GM12875 (cell line): ENCODE results near the gene SLCO2A1.

Experiments
- H3K4me3 ChIP-seq: one replicate; pipeline ENCODE4 v1.5.1; 2011; ENCODE audit warnings: low read depth, low read length, control low read depth
- TF ChIP-seq, protein P1 (sequence below): IDR thresholded peaks from 2 replicates; pipeline ENCODE4 v1.5.1; 2011; ENCODE audit warnings: low read depth, mild to moderate bottlenecking, control low read depth, inconsistent platforms, low read length, moderate library complexity, borderline replicate concordance; ENCODE audit not compliant: insufficient read depth

Gene SLCO2A1

GRCh38 chr3:133997871-133998635 is 31.7 kb downstream of the SLCO2A1 start:
- no peak overlapping the region for H3K4me3 ChIP-seq
- TF ChIP-seq, protein P1, sequence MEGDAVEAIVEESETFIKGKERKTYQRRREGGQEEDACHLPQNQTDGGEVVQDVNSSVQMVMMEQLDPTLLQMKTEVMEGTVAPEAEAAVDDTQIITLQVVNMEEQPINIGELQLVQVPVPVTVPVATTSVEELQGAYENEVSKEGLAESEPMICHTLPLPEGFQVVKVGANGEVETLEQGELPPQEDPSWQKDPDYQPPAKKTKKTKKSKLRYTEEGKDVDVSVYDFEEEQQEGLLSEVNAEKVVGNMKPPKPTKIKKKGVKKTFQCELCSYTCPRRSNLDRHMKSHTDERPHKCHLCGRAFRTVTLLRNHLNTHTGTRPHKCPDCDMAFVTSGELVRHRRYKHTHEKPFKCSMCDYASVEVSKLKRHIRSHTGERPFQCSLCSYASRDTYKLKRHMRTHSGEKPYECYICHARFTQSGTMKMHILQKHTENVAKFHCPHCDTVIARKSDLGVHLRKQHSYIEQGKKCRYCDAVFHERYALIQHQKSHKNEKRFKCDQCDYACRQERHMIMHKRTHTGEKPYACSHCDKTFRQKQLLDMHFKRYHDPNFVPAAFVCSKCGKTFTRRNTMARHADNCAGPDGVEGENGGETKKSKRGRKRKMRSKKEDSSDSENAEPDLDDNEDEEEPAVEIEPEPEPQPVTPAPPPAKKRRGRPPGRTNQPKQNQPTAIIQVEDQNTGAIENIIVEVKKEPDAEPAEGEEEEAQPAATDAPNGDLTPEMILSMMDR, result no peak

DNA sequence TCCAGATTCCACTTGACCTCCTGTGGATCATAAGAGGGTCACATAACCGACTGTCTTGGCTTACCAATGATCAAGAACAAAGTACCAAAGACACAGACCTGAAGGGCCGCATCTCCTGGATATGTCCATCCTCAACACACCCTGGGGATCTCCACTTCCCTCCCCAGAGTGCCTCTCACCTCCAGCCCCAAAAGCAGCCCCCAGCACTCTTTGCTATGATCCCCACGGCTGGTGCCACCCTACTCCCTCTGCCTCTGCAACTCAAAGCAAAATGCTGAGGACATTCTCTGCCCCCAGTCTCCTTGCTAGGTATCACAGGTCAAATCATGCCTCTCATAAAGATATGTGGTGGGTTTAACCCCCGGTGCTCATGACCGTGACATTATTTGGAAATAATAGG is 32.7 kb downstream of the SLCO2A1 start:
- TF ChIP-seq, protein P1, result no peak
- no peak overlapping the region for H3K4me3 ChIP-seq

GRCh38 chr3:133996251-133996661 is 33.5 kb downstream of the SLCO2A1 start:
- TF ChIP-seq, protein P1, result no peak
- no peak overlapping the region for H3K4me3 ChIP-seq

DNA sequence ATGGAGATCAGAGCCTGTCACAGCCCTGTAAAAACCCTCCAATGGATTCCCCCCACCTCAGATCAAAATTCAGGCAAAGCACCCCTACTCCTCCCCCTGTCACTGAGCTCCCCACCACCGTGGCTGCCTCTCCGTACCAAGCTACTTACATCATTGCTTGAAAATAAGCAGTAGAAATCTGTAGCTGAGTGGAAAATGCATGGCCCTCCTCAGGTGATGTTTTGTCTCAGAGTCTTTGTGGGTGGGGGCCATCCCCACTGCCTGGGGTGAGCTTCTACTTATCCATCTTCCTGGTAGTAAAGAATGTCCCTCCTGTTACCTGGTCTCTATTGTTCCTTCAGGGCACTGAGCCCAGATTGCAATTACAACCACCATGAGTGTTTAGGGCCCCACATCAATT is 34.5 kb downstream of the SLCO2A1 start:
- TF ChIP-seq, protein P1, result no peak

GRCh38 chr3:133994166-133994890 is 35.4 kb downstream of the SLCO2A1 start:
- TF ChIP-seq, protein P1, result no peak
- H3K4me3 ChIP-seq, result no peak overlapping the region

More for the DNA sequence above, 34.5 kb downstream of the SLCO2A1 start:
- H3K4me3 ChIP-seq, result no peak overlapping the region

GRCh38 chr3:133992951-133993620 is 36.6 kb downstream of the SLCO2A1 start:
- H3K4me3 ChIP-seq, result no peak overlapping the region
- TF ChIP-seq, protein P1, result no peak
